Activated CD8-positive, alpha-beta memory T cell treated with anti-CD3 and anti-CD28 coated beads for 24 hours (primary cell): Measurements from ENCODE around the gene IFNK.

Experiments used
- DNase-seq: peaks from one replicate; pipeline ENCODE4 v3.0.0-alpha.2; 2020

IFNK gene

DNA sequence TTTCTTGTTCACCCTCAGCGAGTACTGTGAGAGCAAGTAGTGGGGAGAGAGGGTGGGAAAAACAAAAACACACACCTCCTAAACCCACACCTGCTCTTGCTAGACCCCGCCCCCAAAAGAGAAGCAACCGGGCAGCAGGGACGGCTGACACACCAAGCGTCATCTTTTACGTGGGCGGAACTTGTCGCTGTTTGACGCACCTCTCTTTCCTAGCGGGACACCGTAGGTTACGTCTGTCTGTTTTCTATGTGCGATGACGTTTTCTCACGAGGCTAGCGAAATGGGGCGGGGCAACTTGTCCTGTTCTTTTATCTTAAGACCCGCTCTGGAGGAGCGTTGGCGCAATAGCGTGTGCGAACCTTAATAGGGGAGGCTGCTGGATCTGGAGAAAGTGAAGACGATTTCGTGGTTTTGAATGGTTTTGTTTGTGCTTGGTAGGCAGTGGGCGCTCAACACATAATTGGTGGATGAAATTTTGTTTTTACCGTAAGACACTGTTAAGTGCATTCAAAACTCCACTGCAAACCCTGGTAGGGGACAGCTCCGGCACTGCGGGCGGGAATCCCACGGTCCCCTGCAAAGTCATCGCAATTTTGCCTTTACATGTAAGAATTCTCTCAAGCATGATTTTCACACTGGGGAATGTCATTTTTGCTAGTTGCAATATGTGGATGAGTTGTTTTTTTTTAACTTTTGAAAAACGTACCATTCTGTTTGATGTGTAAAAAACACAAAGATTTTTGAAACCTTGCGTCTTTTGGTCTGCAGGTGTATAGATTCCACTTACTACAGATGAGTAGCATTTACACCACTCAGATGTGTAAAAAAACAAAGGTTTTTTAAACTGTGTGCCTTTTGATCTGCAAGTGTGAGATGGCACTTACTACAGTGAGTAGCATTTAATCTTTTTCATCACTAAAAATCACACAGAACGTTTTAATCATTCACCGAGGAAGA is 49.8 kb downstream of the IFNK start:
- DNase-seq, result peak; percentile 91
